IPS-NIHi11 (cell line): ENCODE data around the gene PLEKHO1.
"Not testable (repeated sequence)": the region's sequence is repeated elsewhere in the genome, so short reads cannot be mapped to it uniquely, and the experiment has no call there.

Experiments
- DNase-seq: peaks from one replicate; pipeline ENCODE4 v3.0.0; 2012; ENCODE audit warnings: mixed read lengths, low spot score

PLEKHO1 gene

GRCh38 chr1:150173141-150173585 lies 23.4 kb downstream of the PLEKHO1 start:
- DNase-seq: no peak

DNA sequence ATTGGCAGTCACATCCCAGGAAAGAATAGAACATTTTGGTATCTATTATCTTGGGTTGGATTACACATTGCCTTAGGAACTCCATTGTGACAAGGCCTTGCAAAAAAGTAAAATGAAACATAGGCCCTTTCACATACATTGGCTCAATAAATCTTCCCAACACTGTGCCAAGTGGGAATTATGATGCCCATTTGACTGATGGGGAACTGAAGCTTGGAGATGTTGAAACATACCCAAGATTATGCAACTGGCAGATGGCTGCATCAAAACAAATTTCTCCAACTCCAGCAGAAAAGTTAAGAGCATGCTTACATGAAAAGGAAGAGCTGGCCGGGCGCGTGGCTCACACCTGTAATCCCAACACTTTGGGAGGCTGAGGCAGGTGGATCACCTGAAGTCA lies 26.9 kb downstream of the PLEKHO1 start:
- DNase-seq: no peak

DNA sequence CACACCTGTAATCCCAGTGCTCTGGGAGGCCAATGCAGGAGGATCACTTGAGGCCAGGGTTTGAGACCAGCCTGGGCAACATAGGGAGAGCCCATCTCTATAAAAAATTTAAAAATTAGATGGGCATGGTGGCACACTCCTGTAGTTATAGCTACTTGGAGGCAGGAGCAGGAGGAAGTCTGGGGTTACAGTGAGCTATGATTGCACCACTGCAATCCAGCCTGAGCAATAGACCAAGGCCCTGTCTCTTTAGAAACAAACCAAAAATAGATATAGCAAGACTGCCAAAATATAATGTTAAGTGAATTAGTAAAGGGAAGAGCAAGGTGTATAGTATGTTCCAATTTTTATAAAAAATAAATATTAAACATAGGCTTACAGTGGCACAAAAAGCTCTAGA lies 28.8 kb downstream of the PLEKHO1 start:
- DNase-seq: no peak

GRCh38 chr1:150179867-150180266 lies 30.2 kb downstream of the PLEKHO1 start:
- DNase-seq: no peak

GRCh38 chr1:150180474-150180873 lies 30.8 kb downstream of the PLEKHO1 start:
- no peak for DNase-seq

DNA sequence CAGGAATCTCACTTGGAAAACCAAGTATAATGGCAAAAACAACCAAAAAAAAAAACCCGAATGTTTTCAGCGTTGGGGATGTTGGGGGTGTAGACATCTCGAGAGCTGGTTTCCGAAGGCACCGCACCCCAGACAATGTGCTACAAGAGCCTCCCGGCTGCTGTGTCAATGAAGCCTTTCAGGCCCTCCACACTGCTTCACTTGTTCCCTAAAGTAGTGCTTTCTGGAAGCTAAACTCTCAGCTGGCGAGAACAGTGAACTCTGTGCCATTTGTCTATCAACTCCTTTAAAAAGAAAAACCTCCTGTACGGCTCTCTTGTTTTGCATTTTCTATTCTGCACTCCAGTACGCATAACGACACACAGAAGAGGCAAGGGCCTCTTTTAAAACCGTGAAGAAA lies 32.5 kb downstream of the PLEKHO1 start:
- no peak for DNase-seq

DNA sequence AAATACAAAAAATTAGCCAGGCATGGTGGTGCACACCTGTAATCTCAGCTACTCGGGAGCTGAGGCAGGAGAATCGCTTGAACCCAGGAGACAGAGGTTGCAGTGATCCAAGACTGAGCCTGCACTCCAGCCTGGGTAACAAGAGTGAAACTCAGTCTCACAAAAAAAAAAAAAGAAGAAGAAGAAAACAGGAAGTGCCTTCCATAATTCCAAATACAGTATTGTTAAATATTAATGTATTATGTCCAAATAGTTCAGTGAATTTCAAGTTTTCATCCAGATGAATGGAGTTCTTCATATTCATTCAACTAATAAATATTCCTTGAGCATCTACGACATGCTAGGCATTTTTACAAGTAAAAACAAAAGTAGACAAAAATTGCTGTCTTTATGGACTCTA lies 33.3 kb downstream of the PLEKHO1 start:
- DNase-seq: no peak

DNA sequence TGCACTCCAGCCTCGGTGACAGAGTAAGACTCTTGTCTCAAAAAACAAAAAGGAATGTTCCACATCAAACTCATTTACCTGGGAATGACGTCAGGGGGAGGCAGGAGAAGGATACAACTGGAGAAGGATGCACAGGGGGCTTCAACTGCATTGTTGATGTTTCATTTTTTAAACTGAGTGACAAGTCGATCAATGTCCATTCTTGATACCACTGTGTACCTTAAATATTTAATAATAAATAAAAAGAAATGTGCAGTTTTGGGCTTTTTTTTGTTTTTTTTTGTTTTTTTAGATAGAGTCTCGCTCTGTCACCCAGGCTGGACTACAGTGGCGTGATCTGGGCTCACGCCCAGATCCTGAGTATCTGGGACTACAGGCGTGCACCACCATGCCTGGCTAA lies 35.8 kb downstream of the PLEKHO1 start:
- DNase-seq: no peak

GRCh38 chr1:150186438-150186788 lies 36.7 kb downstream of the PLEKHO1 start:
- DNase-seq: not testable (repeated sequence)

DNA sequence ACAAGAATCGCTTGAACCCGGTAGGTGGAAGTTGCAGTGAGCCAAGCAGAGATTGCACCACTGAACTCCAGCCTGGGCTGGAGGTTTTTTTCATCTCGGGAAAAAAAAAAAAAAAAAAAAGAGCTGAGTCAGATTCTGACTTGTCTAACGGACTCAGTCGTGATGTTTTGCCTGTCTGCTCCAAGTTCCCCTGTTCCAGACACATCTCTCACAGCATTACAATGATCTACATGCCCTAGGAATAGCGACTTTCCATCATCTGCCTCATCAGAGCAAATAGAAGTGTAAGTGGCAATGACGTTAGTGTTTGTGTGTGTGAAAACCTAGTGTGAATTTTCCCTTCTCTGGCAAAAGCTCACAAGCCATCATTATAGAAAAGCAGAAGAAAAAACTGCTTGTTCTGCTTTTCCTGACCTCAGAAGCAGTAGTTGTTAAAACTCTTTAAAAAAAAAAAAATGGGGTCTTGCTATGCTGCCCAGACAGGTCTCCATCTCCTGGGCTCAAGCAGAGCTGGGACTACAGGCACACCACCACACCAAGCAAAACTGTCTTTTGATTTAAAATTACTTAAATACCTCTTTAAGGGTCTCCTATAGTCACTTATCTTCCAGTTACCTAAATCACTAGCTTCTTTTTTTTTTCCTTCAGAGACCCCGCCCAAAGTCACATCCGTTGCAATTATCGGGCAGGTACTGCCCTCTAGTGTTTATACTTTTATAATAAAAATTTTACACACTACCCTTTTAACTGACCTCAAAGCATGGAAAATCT lies 37.3 kb downstream of the PLEKHO1 start:
- DNase-seq: peak; percentile 62

- no peak for DNase-seq
Measured at GRCh38 chr1:150187560-150187931, 37.8 kb downstream of the PLEKHO1 start.

DNA sequence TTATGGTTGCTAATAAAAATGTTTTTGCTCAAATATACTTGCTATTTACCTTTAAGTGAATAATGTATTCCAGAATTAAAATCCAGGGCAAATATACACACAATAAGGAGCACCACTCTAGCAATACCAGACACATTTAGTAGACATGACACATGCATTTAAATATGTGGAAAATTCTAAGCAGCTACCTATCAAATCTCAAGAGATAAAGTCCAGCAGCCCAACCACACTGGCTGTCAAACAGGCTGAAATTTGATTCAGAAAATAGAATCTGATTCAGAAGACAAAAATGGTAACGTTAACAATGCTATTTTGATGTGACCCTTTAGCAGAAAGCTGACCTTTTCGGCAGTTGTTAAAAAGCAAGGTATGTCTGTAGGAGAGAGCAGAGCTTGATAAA lies 42.3 kb downstream of the PLEKHO1 start:
- no peak for DNase-seq

- DNase-seq: no peak
Measured at GRCh38 chr1:150194381-150195031, 44.8 kb downstream of the PLEKHO1 start.

DNA sequence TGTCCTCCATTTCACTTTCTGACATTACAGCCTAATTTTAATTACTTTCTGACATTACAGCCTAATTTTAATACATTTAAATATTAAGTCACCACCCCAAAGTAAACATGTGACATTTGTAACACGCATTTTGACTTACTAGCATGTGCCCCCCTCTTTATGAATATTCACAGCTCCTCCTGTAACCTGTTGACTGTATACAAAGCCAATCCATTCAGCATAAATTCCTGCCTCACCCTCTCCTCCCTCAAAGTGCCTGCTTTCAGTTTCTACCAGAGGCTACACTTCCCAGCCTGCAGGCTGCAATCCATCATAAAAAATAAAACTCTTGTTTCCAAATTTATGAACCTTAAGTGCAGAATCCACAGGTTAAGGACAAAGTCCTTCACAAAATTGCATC lies 46.7 kb downstream of the PLEKHO1 start:
- DNase-seq: no peak

DNA sequence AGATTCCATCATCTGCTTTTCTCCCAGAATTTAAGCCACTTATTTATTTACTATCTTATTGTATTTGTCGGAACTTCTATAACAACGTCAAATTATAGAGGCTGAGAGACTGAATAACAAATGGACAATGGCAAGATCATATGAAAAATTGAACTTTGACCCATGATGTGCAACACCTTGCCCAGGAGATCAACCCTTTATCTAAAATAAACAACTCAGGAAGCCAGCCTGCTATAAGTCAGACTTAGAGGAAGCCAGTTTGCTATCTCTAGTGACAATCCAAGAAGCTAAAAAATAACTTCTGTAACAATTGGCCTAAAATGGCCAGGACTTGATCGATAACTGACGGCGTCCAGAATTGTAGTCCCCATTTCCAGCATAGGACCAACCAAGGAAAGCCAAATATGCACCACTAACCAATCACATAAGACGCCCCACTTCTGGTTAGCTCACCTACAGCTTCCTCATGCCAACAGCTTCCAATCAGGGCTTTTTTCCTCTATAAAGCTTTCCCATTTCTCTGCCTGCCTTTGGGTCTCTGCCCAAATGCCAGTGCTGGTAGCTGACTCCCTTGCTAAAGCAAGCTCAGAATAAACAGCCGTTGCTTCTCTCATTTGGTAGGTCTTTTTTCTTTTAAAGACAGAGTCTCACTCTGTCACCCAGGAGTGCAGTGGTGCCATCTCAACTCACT lies 57.7 kb downstream of the PLEKHO1 start:
- DNase-seq: no peak

DNA sequence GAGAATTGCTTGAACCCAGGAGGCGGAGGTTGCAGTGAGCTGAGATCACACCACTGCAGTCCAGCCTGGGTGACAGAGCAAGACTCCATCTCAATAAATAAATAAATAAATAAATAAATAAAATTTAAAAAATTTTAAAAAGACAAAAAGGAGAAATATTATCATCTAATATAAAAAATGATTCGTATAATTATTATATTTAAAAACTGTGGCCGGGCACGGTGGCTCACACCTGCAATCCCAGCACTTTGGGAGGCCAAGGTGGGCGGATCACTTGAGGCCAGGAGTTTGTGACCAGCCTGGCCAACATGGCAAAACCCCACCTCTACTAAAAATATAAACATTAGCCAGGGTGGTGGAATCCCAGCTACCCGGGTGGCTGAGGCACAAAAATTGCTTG lies 58.7 kb downstream of the PLEKHO1 start:
- DNase-seq: not testable (repeated sequence)
